Esophagus muscularis mucosa (tissue), 4 donors: ENCODE results near the gene CTDNEP1. TPM values are rescaled to one million over a fixed set of nuclear protein-coding genes. Genes with fewer than 3 reads are reported as not detected.

Experiments
- DNase-seq: peaks from one replicate; pipeline ENCODE4 v3.0.0-alpha.2; 2017; ENCODE audit errors: extremely low spot score
- H3K27ac ChIP-seq, 4 donors: fragments of 200-600 bp; sonication (generic); replicated peaks in 1 of 4; 1 replicate in 3 of 4; 2 replicates in 1 of 4; pipeline ENCODE4 v1.5.1; 2016 to 2019; ENCODE audit warnings: mild to moderate bottlenecking in 1 of 4
- H3K27me3 ChIP-seq, 4 donors: fragments of 200-600 bp; sonication (generic); one replicate each; pipeline versions ENCODE4 v1.5.1 to v1.6.0; 2016 to 2019
- H3K36me3 ChIP-seq, 4 donors: fragments of 200-600 bp; sonication (generic); one replicate each; pipeline ENCODE4 v1.5.1; 2016 to 2019
- H3K4me1 ChIP-seq, 4 donors: fragments of 200-600 bp; sonication (generic); one replicate each; pipeline ENCODE4 v1.5.1; 2016 to 2019
- H3K4me3 ChIP-seq, 4 donors: fragments of 200-600 bp; sonication (generic); 1 replicate in 2 of 4; 2 replicates in 2 of 4; pipeline ENCODE4 v1.5.1; 2016 to 2019; ENCODE audit warnings: mild to moderate bottlenecking in 4 of 4, moderate library complexity in 1 of 4
- H3K9me3 ChIP-seq, 4 donors: fragments of 200-600 bp; sonication (generic); 1 replicate in 3 of 4; 2 replicates in 1 of 4; pipeline ENCODE4 v1.5.1; 2016 to 2019
- CTCF ChIP-seq, 3 experiments: fragments of 200-600 bp in 2 of 3; fragments of 450-650 bp in 1 of 3; sonication (generic) in 2 of 3; IDR thresholded peaks; one replicate each; pipeline ENCODE4 v1.5.1; 2017 to 2019; ENCODE audit warnings: antibody characterized with exemption in 3 of 3, mild to moderate bottlenecking in 2 of 3, moderate library complexity in 1 of 3
- EP300 ChIP-seq: sonication (generic); formaldehyde crosslinking; IDR thresholded peaks from one replicate; pipeline ENCODE4 v1.6.1; 2017; ENCODE audit warnings: antibody characterized with exemption
- POLR2A ChIP-seq: fragments of 450-650 bp; IDR thresholded peaks from one replicate; pipeline ENCODE4 v1.6.1; 2017; ENCODE audit warnings: antibody characterized with exemption, moderate library complexity, mild to moderate bottlenecking, low read depth
- POLR2AphosphoS5 ChIP-seq, 2 donors: sonication (generic); formaldehyde crosslinking; IDR thresholded peaks; one replicate each; pipeline ENCODE4 v1.6.1; 2017; ENCODE audit warnings: antibody characterized with exemption in 2 of 2
- WGBS: methylation state at CpG from one replicate; pipeline ENCODE4 v1.1.5; 2018; 5-methylcytosine and 5-hydroxymethylcytosine counted together
- intact Hi-C: fragments of 100-400 bp; cut with DNase I; formaldehyde crosslinking; loops from one replicate; pipeline ENCODE4 v1.15.1; 2023
- small RNA-seq, 3 donors: library from RNA; depleted of rRNA; stranded (forward); fragments of <200 nt; gene quantifications; one replicate each; pipeline ENCODE3, GENCODE V24; 2016
- total RNA-seq, 4 donors: library from RNA; depleted of rRNA; stranded (reverse); fragments of >200 nt; gene quantifications; one replicate each; pipeline versions ENCODE4 v1.1.0 to v1.2.1, GENCODE V29; 2016

CTDNEP1 gene
- total RNA-seq, 4 donors from 2014 or later: 41.5 to 66.5 (median 46.6) TPM

- peak overlapping the region; percentile 72 to 81 (median 77) for H3K27ac ChIP-seq
- peaks cover 14 to 45% (median 38%) of the 10 kb centered on the region in 4 donors for H3K4me1 ChIP-seq
- intact Hi-C loops: no loop called here
- no peak for DNase-seq
- peak overlapping the region; percentile 59 to 76 (median 62) for H3K4me3 ChIP-seq
- TF ChIP-seq CTCF (IDR thresholded peaks at IDR 0.05): no peak
- TF ChIP-seq POLR2AphosphoS5 (IDR thresholded peaks at IDR 0.05): no peak
- no peak for TF ChIP-seq EP300
- TF ChIP-seq POLR2A: no peak
- H3K36me3 ChIP-seq: peaks cover 6 to 34% (median 30%) of the 10 kb centered on the region in 4 donors
- WGBS: 80% methylated on average over 13 of the region's 15 CpGs
- no peaks in the 10 kb centered on the region for H3K27me3 ChIP-seq
- H3K9me3 ChIP-seq: no peaks in the 10 kb centered on the region
These were observed 47.2 kb downstream of the CTDNEP1 start for GRCh38 chr17:7204336-7204735.

GRCh38 chr17:7203391-7203790 lies 48.1 kb downstream of the CTDNEP1 start:
- peaks cover 14 to 43% (median 37%) of the 10 kb centered on the region in 4 donors for H3K4me1 ChIP-seq
- H3K4me3 ChIP-seq: no peak overlapping the region
- H3K9me3 ChIP-seq: no peaks in the 10 kb centered on the region
- intact Hi-C loops: no loop called here
- 93% methylated on average over 9 of the region's 16 CpGs for WGBS
- no peaks in the 10 kb centered on the region for H3K27me3 ChIP-seq
- H3K27ac ChIP-seq: no peak overlapping the region
- H3K36me3 ChIP-seq: peaks cover 6 to 41% (median 32%) of the 10 kb centered on the region in 4 donors
- TF ChIP-seq EP300 (no peak), POLR2A (no peak), POLR2AphosphoS5 (IDR thresholded peaks at IDR 0.05) (no peak), CTCF (IDR thresholded peaks at IDR 0.05) (no peak)
- DNase-seq: no peak

- H3K36me3 ChIP-seq: peaks cover 28 to 85% (median 61%) of the 10 kb centered on the region in 4 donors
- H3K9me3 ChIP-seq: no peaks in the 10 kb centered on the region
- 94% methylated on average over 12 of the region's 22 CpGs for WGBS
- no peaks in the 10 kb centered on the region for H3K27me3 ChIP-seq
- H3K4me3 ChIP-seq: no peak overlapping the region
- DNase-seq: no peak
- H3K4me1 ChIP-seq: no peaks in the 10 kb centered on the region
- intact Hi-C loops: no loop called here
- TF ChIP-seq POLR2A (no peak), EP300 (no peak), POLR2AphosphoS5 (IDR thresholded peaks at IDR 0.05) (no peak), CTCF (IDR thresholded peaks at IDR 0.05) (no peak)
- no peak overlapping the region for H3K27ac ChIP-seq
These were observed 54.7 kb downstream of the CTDNEP1 start for GRCh38 chr17:7196651-7197401.

DNA sequence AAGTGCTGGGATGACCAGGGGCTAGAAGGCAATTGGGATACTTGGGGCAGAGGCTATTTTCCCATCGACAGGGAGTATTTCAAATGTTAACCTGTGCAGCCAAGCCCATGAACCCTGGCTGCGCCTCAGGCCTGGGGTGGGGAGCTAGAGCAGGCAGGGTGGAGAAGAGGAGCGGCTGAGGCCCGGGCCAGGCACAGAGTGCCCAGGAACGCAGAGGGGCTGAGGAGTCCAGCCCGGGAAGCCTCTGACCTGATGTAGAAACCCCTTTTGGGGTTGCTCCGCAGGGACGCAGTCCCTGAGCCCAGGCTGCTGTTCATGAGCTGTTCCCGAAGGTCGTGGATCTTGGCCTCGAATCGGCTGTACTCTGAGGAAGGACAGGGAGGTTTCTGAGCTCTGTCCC lies 55.6 kb downstream of the CTDNEP1 start:
- H3K9me3 ChIP-seq: no peaks in the 10 kb centered on the region
- TF ChIP-seq CTCF (IDR thresholded peaks at IDR 0.05) (no peak), EP300 (no peak), POLR2AphosphoS5 (IDR thresholded peaks at IDR 0.05) (no peak), POLR2A (no peak)
- no peaks in the 10 kb centered on the region for H3K27me3 ChIP-seq
- DNase-seq: no peak
- H3K4me3 ChIP-seq: no peak overlapping the region
- peaks cover 25 to 85% (median 57%) of the 10 kb centered on the region in 4 donors for H3K36me3 ChIP-seq
- H3K4me1 ChIP-seq: no peaks in the 10 kb centered on the region
- WGBS: 71% methylated on average over 1 of the region's 12 CpGs
- no peak overlapping the region for H3K27ac ChIP-seq
- intact Hi-C loops: no loop called here

Small RNA genes within 50 kb of the gene (small RNA-seq; reads per million reads assigned to genes)
- gene MIR324 (4.9 to 8.9 (median 7.2) reads per million in 3 donors), gene RF00019 (0 reads per million in 3 donors)

Other genes with a start within 250 kb of the CTDNEP1 start
- gene RNASEK, start 239.1 kb downstream of the CTDNEP1 start, total RNA-seq: 100 to 1,000 TPM in 3 of 4 donors, 10 to 100 TPM in 1; 84.7 to 204 (median 172) TPM
- 1 to 10 TPM in 3 of 4 donors, under 1 TPM in 1; 0.83 to 5.0 (median 3.2) TPM for gene BCL6B, start 228.7 kb downstream of the CTDNEP1 start, total RNA-seq
- 1 to 10 TPM in 1 of 4 donors, under 1 TPM in 3; 0.19 to 1.2 (median 0.65) TPM for gene SLC16A13, start 215.7 kb downstream of the CTDNEP1 start, total RNA-seq
- under 1 TPM in 3 of 4 donors, not detected in 1; 0.17 to 0.99 (median 0.26) TPM for gene SLC16A11, start 207.6 kb downstream of the CTDNEP1 start, total RNA-seq
- 10 to 100 TPM in 3 of 4 donors, 1 to 10 TPM in 1; 3.0 to 14.0 (median 13.1) TPM for gene CLEC10A, start 171.5 kb downstream of the CTDNEP1 start, total RNA-seq
- 1 to 10 TPM in 1 of 4 donors, under 1 TPM in 2, not detected in 1; 0.32 to 1.5 (median 0.42) TPM for gene ASGR2, start 136.9 kb downstream of the CTDNEP1 start, total RNA-seq
- 1 to 10 TPM in 1 of 4 donors, under 1 TPM in 1, not detected in 2; 0.52 to 2.5 TPM for gene ASGR1, start 72.4 kb downstream of the CTDNEP1 start, total RNA-seq
- 10 to 100 TPM; 12.3 to 21.4 (median 16.5) TPM for gene DLG4, start 31.9 kb downstream of the CTDNEP1 start, total RNA-seq
- gene ACADVL, start 31.8 kb downstream of the CTDNEP1 start, total RNA-seq: 100 to 1,000 TPM; 250 to 662 (median 544) TPM
- gene DVL2, start 17.2 kb downstream of the CTDNEP1 start, total RNA-seq: 10 to 100 TPM; 34.5 to 55.5 (median 43.7) TPM
- 10 to 100 TPM; 21.6 to 38.1 (median 24.8) TPM for gene PHF23, start 12.3 kb downstream of the CTDNEP1 start, total RNA-seq
- 100 to 1,000 TPM; 360 to 524 (median 408) TPM for gene GABARAP, start 9.3 kb downstream of the CTDNEP1 start, total RNA-seq
- 10 to 100 TPM; 24.9 to 33.3 (median 27.8) TPM for gene ELP5, start 481 bp upstream of the CTDNEP1 start, total RNA-seq
- gene CLDN7, start 10.7 kb upstream of the CTDNEP1 start, total RNA-seq: 1 to 10 TPM; 1.7 to 3.4 (median 2.1) TPM
- 100 to 1,000 TPM; 144 to 197 (median 157) TPM for gene SLC2A4, start 30.0 kb upstream of the CTDNEP1 start, total RNA-seq
- gene YBX2, start 42.9 kb upstream of the CTDNEP1 start, total RNA-seq: 1 to 10 TPM; 3.6 to 8.7 (median 4.4) TPM
- gene EIF5A, start 55.9 kb upstream of the CTDNEP1 start, total RNA-seq: 100 to 1,000 TPM; 145 to 214 (median 204) TPM
- 100 to 1,000 TPM in 1 of 4 donors, 10 to 100 TPM in 3; 89.6 to 112 (median 90.2) TPM for gene GPS2, start 63.6 kb upstream of the CTDNEP1 start, total RNA-seq
- gene NEURL4, start 77.6 kb upstream of the CTDNEP1 start, total RNA-seq: 10 to 100 TPM; 13.9 to 27.0 (median 20.6) TPM
- gene ACAP1, start 84.8 kb upstream of the CTDNEP1 start, total RNA-seq: 10 to 100 TPM in 1 of 4 donors, 1 to 10 TPM in 3; 2.1 to 11.4 (median 4.6) TPM
- 10 to 100 TPM in 2 of 4 donors, 1 to 10 TPM in 2; 9.1 to 18.2 (median 13.3) TPM for gene KCTD11, start 100.4 kb upstream of the CTDNEP1 start, total RNA-seq
- gene TMEM95, start 103.4 kb upstream of the CTDNEP1 start, total RNA-seq: under 1 TPM in 1 of 4 donors, not detected in 3; 0.42 TPM
- gene TNK1, start 129.4 kb upstream of the CTDNEP1 start, total RNA-seq: 1 to 10 TPM; 2.9 to 7.5 (median 5.6) TPM
- gene PLSCR3, start 142.8 kb upstream of the CTDNEP1 start, total RNA-seq: 10 to 100 TPM; 17.7 to 39.9 (median 24.3) TPM
- gene TMEM256, start 152.4 kb upstream of the CTDNEP1 start, total RNA-seq: 100 to 1,000 TPM in 1 of 4 donors, 10 to 100 TPM in 3; 59.6 to 121 (median 74.7) TPM
- 10 to 100 TPM; 12.0 to 30.2 (median 19.0) TPM for gene NLGN2, start 156.1 kb upstream of the CTDNEP1 start, total RNA-seq
- gene SPEM1, start 168.6 kb upstream of the CTDNEP1 start, total RNA-seq: not detected
- gene SPEM2, start 173.9 kb upstream of the CTDNEP1 start, total RNA-seq: not detected
- not detected for gene SPEM3, start 177.1 kb upstream of the CTDNEP1 start, total RNA-seq
- 1 to 10 TPM; 1.2 to 6.1 (median 3.5) TPM for gene TMEM102, start 183.7 kb upstream of the CTDNEP1 start, total RNA-seq
- 1 to 10 TPM in 2 of 4 donors, under 1 TPM in 1, not detected in 1; 0.50 to 1.9 (median 1.3) TPM for gene FGF11, start 187.8 kb upstream of the CTDNEP1 start, total RNA-seq
- 10 to 100 TPM in 1 of 4 donors, 1 to 10 TPM in 3; 5.0 to 12.8 (median 8.1) TPM for gene CHRNB1, start 193.3 kb upstream of the CTDNEP1 start, total RNA-seq
- 100 to 1,000 TPM in 2 of 4 donors, 10 to 100 TPM in 2; 57.5 to 113 (median 87.7) TPM for gene ZBTB4, start 227.9 kb upstream of the CTDNEP1 start, total RNA-seq
- not detected for gene SLC35G6, start 229.7 kb upstream of the CTDNEP1 start, total RNA-seq
- 10 to 100 TPM; 29.5 to 66.4 (median 46.9) TPM for gene POLR2A, start 232.6 kb upstream of the CTDNEP1 start, total RNA-seq